Measurements from ENCODE around the gene EEF1A1. TPM values are rescaled to one million over a fixed set of nuclear protein-coding genes. Genes with fewer than 3 reads are reported as not detected.

EEF1A1 gene
- total and polyA plus RNA-seq, 12 donors = 988 to 3,224 (median 1,571) TPM

DNA sequence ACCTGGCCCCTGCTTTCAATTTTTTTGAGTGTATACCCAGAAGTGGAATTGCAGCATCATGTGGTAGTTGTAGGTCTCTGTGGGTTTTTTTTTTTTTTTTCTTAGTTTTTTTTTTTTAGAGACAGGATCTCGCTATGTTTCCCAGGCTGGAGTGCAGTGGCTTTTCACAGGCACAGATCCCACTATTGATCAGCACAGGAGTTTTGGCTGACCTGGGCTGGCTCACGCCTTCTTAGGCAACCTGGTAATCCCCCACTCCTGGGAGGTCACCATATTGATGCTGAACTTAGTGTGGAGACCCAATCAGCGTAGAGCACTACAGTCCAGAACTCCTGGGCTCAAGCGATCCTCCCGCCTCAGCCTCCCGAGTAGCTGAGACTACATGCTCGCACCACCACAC lies 33.4 kb downstream of the EEF1A1 start:
- DNase-seq (no peak), ATAC-seq (no peak)
- Histone ChIP-seq H3K27ac (no peak overlapping the region), H3K4me3 (no peak overlapping the region), H3K4me1 (no peaks in the 10 kb centered on the region), H3K27me3 (no peaks in the 10 kb centered on the region), H3K36me3 (peaks cover 0 to 100% (median 51%) of the 10 kb centered on the region in 9 donors), H3K9me3 (peaks cover 0 to 8% (median 4%) of the 10 kb centered on the region in 11 donors)
- TF ChIP-seq, protein P1, sequence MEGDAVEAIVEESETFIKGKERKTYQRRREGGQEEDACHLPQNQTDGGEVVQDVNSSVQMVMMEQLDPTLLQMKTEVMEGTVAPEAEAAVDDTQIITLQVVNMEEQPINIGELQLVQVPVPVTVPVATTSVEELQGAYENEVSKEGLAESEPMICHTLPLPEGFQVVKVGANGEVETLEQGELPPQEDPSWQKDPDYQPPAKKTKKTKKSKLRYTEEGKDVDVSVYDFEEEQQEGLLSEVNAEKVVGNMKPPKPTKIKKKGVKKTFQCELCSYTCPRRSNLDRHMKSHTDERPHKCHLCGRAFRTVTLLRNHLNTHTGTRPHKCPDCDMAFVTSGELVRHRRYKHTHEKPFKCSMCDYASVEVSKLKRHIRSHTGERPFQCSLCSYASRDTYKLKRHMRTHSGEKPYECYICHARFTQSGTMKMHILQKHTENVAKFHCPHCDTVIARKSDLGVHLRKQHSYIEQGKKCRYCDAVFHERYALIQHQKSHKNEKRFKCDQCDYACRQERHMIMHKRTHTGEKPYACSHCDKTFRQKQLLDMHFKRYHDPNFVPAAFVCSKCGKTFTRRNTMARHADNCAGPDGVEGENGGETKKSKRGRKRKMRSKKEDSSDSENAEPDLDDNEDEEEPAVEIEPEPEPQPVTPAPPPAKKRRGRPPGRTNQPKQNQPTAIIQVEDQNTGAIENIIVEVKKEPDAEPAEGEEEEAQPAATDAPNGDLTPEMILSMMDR (IDR thresholded peaks at IDR 0.05) = no peak
- intact Hi-C loops (cut with DNase I) = no loop called here
- 91 to 98% methylated on average over 7 of the region's 7 CpGs for WGBS, 2 donors

DNA sequence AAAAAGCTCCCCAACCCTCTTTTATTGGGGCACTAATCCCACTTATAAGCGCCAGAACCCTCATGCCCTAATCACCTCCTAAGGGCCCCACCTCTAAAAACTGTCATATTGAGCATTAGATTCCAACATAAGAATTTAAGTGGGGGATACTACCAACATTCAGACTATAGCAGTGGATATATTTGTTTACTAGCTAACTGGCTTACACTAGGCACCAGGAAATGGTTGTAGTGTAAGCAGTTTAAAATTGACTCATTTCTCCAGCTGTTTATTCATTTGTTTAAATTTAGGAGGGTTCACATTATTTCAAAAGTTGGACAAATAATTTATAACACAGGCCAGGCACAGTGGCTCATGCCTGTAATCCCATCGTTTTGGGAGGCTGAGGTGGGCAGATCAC lies 36.4 kb downstream of the EEF1A1 start:
- H3K4me3 ChIP-seq = no peak overlapping the region
- DNase-seq (no peak), ATAC-seq (no peak)
- WGBS, 2 donors = 96 to 100% methylated on average over 2 of the region's 2 CpGs
- H3K27ac ChIP-seq = no peak overlapping the region
- intact Hi-C loops (cut with DNase I) = no loop called here
- H3K27me3 ChIP-seq = no peaks in the 10 kb centered on the region
- H3K36me3 ChIP-seq = peaks cover 0 to 100% (median 75%) of the 10 kb centered on the region in 9 donors
- H3K9me3 ChIP-seq = no peaks in the 10 kb centered on the region
- no peaks in the 10 kb centered on the region for H3K4me1 ChIP-seq
- TF ChIP-seq, protein P1 (IDR thresholded peaks at IDR 0.05) = no peak

DNA sequence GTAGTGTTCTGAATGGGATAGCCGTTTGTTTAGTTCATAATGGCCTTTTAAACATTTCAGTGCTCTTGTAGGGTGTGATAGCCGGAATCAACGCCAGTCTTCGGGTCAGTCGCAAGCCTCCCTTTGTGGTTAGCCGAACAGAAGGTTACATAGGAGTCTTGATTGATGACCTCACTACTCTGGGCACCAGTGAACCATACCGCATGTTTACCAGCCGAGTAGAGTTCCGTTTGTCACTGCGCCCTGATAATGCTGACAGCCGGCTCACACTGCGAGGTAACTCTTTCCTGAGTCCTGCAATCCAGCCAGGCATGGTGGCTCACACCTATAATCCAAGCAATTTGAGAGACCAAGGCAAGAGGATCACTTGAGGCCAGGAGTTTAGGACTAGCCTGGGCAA lies 38.9 kb downstream of the EEF1A1 start:
- 90 to 91% methylated on average over 12 of the region's 12 CpGs for WGBS, 2 donors
- Histone ChIP-seq H3K27me3 (no peaks in the 10 kb centered on the region), H3K4me3 (no peak overlapping the region), H3K36me3 (peaks cover 0 to 100% (median 59%) of the 10 kb centered on the region in 9 donors), H3K9me3 (no peaks in the 10 kb centered on the region), H3K4me1 (no peaks in the 10 kb centered on the region), H3K27ac (no peak overlapping the region)
- intact Hi-C loops (cut with DNase I) = no loop called here
- ATAC-seq (no peak), DNase-seq (no peak)
- TF ChIP-seq, protein P1 (IDR thresholded peaks at IDR 0.05) = no peak

DNA sequence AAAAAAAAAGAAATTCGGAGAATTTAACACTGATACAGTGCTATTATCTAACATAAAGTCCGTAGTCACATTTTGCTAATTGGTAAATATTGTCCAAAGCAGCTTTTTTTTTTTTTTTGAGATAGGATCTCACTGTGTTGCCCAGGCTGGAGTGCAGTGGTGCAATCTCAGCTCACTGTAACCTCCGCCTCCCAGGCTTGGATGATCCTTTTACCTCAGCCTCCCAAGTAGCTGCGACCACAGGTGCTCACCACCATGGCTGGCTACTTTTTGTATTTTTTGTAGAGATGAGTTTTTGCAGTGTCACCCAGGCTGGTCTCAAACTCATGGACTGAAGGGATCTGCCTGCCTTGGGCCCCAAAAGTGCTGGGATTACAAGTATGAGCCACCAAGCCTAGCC lies 43.4 kb downstream of the EEF1A1 start:
- no peaks in the 10 kb centered on the region for H3K9me3 ChIP-seq
- peaks cover 0 to 100% (median 61%) of the 10 kb centered on the region in 9 donors for H3K36me3 ChIP-seq
- H3K4me3 ChIP-seq = no peak overlapping the region
- peaks cover 0 to 1% (median 0%) of the 10 kb centered on the region in 9 donors for H3K4me1 ChIP-seq
- TF ChIP-seq, protein P1 (IDR thresholded peaks at IDR 0.05) = no peak
- no peaks in the 10 kb centered on the region for H3K27me3 ChIP-seq
- 94 to 99% methylated on average over 4 of the region's 4 CpGs for WGBS, 2 donors
- intact Hi-C loops (cut with DNase I) = no loop called here
- H3K27ac ChIP-seq = no peak overlapping the region
- no peak for ATAC-seq
- DNase-seq = no peak

Measured in heart right ventricle (tissue), 16 donors.